HG02981 (cell line): ENCODE data around the gene TMEM205.
"Not testable (repeated sequence)": the region's sequence is repeated elsewhere in the genome, so short reads cannot be mapped to it uniquely, and the experiment has no call there.

ENCODE experiments used
- ATAC-seq: cut with Tn5 transposase; IDR thresholded peaks from one replicate; pipeline ENCODE4 v1.9.1; 2021; ENCODE audit warnings: mild to moderate bottlenecking, moderate library complexity; ENCODE audit not compliant: unreplicated experiment

TMEM205 gene

DNA sequence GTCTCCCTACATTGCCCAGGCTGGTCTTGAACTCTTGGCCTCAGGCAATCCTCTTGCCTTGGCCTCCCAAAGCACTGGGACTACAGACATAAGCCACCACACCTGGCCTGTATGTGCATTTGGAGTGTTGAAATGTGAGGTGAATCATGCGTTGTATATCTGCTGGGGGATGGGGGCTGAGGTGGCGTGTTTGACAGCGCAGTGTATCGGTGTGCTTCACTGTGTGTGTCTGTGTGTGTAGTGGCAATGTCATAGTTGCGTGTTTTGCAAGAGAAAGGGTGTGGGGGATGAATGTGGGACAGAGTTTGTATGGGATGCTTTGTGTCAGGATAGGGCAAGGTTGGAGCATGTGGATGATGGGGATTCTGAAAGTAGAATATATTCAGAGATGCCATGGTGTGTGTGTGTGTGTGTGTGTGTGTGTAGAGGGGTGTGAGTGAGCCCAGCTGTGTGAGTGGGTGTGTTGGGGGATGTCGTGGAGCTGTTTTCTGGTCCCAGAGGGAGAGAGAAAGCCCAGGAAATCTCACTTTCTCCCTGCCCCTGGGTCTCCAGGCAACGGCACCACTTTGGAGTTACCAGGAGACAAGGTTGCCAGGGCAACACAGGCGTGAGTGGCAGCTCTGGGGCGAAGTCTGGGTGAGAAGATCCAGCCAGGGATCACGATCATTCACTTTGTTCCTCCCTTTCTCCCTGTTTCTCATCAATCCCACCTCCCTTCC, 27.3 kb upstream of the TMEM205 start:
- no peak for ATAC-seq

GRCh38 chr19:11370744-11371143, 24.7 kb upstream of the TMEM205 start:
- ATAC-seq = no peak

DNA sequence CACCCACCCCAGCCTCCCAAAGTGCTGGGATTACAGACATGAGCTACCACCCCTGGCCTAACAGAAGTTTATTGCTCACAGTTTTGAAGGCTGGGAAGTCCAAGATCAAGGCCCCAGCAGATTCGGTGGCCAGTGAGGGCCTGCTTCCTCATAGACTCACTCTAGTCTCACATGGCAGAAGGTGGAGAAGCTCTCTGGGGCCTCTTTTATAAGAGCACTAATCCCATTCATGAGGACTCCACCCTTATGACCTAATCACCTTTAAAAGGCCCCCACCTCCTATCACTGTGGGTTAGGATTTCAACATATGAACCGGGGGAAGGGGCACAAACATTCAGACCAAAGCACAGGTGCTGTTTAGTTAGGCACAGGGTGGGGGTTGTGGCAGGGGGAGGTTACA, 21.5 kb upstream of the TMEM205 start:
- ATAC-seq = no peak

DNA sequence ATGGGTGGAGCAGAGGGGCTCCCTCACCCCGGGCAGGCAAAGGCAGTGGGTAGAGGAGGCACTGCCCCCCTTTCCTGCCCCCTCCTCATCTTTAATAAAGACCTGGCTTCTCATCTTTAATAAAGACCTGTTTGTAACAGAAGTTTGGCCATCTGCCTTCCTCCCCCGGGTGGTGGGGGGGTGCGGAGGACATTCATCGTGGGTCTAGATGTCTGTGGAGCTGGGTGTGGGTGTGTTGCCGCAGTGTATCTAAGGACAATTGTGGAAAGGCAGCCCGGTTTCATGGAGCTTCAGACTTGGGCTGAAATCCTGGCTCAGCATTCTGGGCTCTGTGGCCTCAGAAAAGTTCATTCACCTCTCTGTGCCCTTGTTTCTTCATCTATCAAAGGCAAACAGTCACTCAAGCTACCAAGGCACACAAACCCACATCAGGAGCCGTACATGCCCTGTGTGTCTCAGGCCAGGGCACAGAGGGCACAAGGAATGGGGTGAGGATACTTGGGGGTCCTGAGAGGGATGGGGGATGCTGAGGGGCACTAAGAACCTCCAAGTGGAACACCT, 19.6 kb upstream of the TMEM205 start:
- ATAC-seq = no peak

- no peak for ATAC-seq
Observed at GRCh38 chr19:11364935-11365334, 18.9 kb upstream of the TMEM205 start.

GRCh38 chr19:11364296-11364904, 18.3 kb upstream of the TMEM205 start:
- no peak for ATAC-seq

DNA sequence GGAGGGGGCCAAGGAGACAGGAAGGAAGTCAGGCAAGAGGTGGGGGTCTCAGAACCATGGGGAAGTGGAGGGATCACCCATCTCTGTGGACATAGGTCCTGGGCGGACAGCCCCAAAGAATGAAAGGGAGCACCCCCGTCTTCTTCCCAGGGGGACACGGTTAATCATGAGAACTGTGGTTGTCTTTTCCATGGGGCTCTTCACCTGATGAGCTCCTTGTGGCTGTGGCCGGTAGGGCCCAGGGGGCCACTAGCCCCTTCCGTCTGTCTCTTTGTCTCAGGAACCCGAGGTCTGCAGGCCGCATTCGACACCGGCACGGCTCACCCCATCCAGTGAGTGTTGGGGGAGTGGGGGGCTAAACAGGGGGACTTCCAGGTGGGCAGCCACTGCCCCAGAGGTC, 17.8 kb upstream of the TMEM205 start:
- ATAC-seq = no peak

DNA sequence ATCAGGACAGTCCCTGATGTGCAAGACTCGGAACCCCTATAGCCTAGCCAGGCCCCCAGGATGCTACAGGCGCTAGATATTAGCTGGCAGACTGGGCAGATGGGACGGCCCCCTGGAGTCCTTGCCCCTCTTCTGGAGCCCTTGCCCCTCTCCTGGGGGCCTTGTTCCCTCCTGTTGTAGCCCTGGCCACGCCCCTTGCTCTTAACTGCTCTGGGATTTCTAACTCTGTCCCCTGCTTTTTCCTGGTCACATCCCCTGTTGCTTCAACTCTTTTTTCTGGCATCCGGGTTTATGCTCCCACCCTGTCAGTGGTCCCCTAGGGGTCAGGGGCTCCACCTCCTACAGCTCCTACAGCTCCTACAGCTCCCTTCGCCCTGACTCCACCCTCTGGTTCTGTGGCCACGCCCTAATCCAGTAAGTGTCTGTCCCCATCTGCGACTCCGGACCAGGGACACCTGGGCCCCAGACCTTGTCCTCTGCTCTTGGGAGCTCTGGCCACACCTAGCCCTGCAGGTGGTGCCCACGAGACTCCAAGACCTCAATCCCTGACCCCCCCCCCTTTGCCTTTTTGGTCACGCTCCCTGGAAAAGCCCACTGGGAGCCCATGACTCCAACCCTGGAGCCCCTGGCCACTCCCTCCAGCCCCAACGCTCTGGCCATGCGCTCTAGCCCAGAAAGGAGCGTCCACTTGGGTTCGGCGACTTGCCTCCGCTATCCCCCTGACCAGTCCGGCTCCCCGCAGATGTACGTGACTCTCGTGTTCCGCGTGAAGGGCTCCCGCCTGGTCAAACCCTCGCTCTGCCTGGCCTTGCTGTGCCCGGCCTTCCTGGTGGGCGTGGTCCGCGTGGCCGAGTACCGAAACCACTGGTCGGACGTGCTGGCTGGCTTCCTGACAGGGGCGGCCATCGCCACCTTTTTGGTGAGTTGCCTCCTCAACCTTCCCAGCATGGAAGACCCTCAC, 16.0 kb upstream of the TMEM205 start:
- no peak for ATAC-seq

GRCh38 chr19:11361037-11361770, 15.1 kb upstream of the TMEM205 start:
- ATAC-seq = no peak

- ATAC-seq = no peak
Observed at GRCh38 chr19:11359421-11359820, 13.4 kb upstream of the TMEM205 start.

GRCh38 chr19:11356676-11357550, 10.8 kb upstream of the TMEM205 start:
- no peak for ATAC-seq

GRCh38 chr19:11356074-11356397, 10.0 kb upstream of the TMEM205 start:
- no peak for ATAC-seq

- no peak for ATAC-seq
Observed at GRCh38 chr19:11355160-11356073, 9.3 kb upstream of the TMEM205 start, which contains the start of gene PLPPR2. PLPPR2 (plus strand) TSS chr19:11355432; CDS start chr19:11357674, 2,242 bp downstream.

GRCh38 chr19:11354102-11354501, 8.0 kb upstream of the TMEM205 start:
- not testable (repeated sequence) for ATAC-seq

- ATAC-seq = no peak
Observed at GRCh38 chr19:11349171-11349570, 3.1 kb upstream of the TMEM205 start.

- ATAC-seq = no peak
Observed at GRCh38 chr19:11347546-11348039, 1.5 kb upstream of the TMEM205 start.

DNA sequence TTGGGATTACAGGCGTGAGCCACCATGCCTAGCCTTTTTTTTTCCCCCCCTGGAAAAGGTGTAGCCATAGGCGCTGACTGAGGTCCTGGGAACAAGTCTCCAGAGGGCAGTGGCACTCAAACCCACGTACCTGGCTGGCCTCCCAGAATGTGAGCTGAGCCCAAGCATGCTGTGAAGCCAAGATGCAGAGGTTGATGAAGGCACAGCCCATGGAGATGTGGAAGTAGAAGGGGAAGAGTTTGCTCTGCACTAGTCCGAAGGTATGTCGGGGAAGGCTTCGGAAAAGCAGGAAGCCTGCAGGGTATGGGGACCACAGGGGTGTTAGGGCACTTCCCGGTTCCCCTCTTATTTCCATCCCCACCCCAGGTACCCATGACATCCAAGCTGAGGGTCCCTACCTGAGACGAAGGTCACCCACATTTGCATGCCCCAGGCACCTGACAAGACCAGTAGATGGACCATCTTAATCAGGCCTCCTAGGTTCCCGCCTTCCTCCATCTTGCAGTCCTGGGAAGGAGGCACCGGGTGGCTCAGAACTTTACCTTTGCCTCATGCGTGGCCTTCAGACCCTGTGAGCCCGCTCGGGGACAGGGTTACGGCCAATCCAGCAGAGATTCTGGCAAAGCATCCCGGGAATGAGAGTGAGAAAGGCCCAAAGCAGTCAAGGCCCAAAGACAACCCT, 805 bp downstream of the TMEM205 start:
- no peak for ATAC-seq

DNA sequence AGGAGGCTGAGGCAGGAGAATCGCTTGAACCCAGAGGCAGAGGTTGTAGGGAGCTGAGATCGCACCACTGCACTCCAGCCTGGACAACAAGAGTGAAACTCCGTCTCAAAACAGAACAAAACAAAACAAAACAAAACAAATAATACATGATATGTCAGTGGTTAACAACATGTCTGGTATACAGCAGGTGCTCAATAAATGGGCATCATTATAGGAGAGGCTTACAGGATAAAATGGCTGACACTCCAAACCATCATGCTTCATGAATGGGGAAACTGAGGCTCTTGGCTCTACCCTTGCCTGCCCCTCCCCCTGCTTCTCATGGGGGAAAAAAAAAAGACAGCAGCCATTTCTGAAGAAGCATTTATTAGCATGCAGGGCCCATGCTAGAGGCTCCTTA, 3.6 kb downstream of the TMEM205 start:
- no peak for ATAC-seq
